HT1080 (cell line): ENCODE data around the gene C1QTNF1. TPM values are rescaled to one million over a fixed set of nuclear protein-coding genes. Genes with fewer than 3 reads are reported as not detected.
A peak's percentile ranks its signal among the peaks of the same experiment; 100 is the strongest.
"Not testable (repeated sequence)": the region's sequence is repeated elsewhere in the genome, so short reads cannot be mapped to it uniquely, and the experiment has no call there.

Experiments
- DNase-seq: peaks from one replicate; pipeline ENCODE4 v3.0.0-alpha.2; 2015; ENCODE audit warnings: low read depth
- total RNA-seq: library from RNA; depleted of rRNA; stranded (reverse); fragments of >200 nt; shearing (Covaris generic); gene quantifications from 2 replicates; pipeline ENCODE4 v1.2.3, GENCODE V29; 2014

The C1QTNF1 gene
- total RNA-seq, 1 experiment from 2014 or later: 0.45 TPM

- no peak for DNase-seq
These were observed 1.4 kb upstream of the C1QTNF1 start for GRCh38 chr17:79022507-79022991.

GRCh38 chr17:79023180-79023705 lies 726 bp upstream of the C1QTNF1 start:
- DNase-seq: no peak

- no peak for DNase-seq
These were observed 1.1 kb downstream of the C1QTNF1 start for GRCh38 chr17:79024901-79025737.

GRCh38 chr17:79026376-79027273 lies 2.7 kb downstream of the C1QTNF1 start:
- peak; percentile 77 for DNase-seq

- DNase-seq: no peak
These were observed 3.4 kb downstream of the C1QTNF1 start for GRCh38 chr17:79027274-79027924.

- DNase-seq: peak; percentile 65
These were observed 4.0 kb downstream of the C1QTNF1 start for GRCh38 chr17:79027925-79028491.

GRCh38 chr17:79028496-79029326 lies 4.7 kb downstream of the C1QTNF1 start:
- DNase-seq: no peak

GRCh38 chr17:79029327-79030009 lies 5.5 kb downstream of the C1QTNF1 start:
- no peak for DNase-seq

- not testable (repeated sequence) for DNase-seq
These were observed 6.7 kb downstream of the C1QTNF1 start for GRCh38 chr17:79030636-79031035.

- DNase-seq: no peak
These were observed 8.3 kb downstream of the C1QTNF1 start for GRCh38 chr17:79031996-79032875.

- DNase-seq: no peak
These were observed 9.2 kb downstream of the C1QTNF1 start for GRCh38 chr17:79033046-79033616.

- DNase-seq: no peak
These were observed 10.0 kb downstream of the C1QTNF1 start for GRCh38 chr17:79033741-79034501.

- DNase-seq: no peak
These were observed 11.0 kb downstream of the C1QTNF1 start for GRCh38 chr17:79034931-79035485.

GRCh38 chr17:79035686-79036085 lies 11.7 kb downstream of the C1QTNF1 start:
- DNase-seq: no peak

GRCh38 chr17:79036181-79036580 lies 12.2 kb downstream of the C1QTNF1 start:
- no peak for DNase-seq

GRCh38 chr17:79036596-79036995 lies 12.6 kb downstream of the C1QTNF1 start:
- DNase-seq: peak; percentile 90
